GM21367 (cell line): ENCODE data around the gene CLEC16A.

Experiments used
- ATAC-seq: cut with Tn5 transposase; IDR thresholded peaks from one replicate; pipeline ENCODE4 v1.9.1; 2021; ENCODE audit not compliant: unreplicated experiment

The CLEC16A gene

DNA sequence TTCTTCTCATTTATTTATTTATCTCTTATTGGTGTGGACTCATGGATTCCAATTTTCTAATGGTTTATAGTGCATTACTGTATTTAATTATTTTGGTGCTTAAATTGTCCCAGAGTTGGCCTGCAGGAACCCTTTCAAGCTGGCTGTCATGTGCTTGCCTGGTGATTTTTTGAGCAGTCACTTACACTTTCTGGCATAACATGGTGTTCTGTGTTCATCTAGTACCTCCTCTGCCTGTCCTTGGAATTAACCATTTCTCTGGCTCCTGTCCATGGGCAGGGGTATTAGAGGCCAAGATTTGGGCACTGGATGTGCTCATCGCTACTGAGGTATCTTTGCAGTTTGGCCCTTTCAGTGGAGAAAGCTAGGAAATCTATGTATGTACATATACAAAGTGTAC, 67.0 kb downstream of the CLEC16A start:
- ATAC-seq = no peak

DNA sequence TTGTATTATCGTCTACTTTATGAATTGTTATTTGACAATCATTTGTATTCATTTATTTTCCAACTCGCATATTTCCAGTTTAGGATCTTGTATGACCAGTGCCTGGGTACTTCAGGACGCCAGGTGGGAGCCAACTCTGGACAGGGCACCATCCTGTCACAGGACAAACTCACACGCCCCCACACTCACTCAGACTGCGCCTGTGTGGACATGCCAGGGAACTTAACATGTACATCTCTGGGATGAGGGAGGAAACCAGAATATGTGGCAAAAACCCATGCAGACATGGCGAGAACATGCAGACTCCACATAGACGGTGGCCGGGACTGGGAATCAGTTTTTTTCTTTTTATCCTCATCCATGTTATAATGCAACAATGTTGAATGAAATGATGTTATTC, 68.5 kb downstream of the CLEC16A start:
- no peak for ATAC-seq

DNA sequence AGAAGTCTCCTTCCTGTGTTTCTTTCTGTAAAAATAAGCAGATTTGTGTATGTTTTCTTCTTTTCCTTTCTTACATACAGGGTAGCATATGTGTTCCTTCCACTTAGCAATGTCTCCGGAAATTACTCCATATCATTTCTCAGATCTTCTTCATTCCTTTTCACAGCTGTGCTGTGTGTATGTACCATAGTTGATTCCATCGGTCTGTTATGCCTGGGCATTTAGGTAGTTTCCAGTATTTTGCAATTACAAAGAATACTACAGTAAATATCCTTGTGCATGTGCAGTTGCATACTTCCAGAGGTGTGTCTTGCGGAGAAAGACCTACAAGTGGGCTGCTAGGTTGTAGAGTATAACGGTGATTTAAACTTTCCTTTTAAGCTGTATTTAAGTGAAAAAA, 69.8 kb downstream of the CLEC16A start:
- no peak for ATAC-seq

DNA sequence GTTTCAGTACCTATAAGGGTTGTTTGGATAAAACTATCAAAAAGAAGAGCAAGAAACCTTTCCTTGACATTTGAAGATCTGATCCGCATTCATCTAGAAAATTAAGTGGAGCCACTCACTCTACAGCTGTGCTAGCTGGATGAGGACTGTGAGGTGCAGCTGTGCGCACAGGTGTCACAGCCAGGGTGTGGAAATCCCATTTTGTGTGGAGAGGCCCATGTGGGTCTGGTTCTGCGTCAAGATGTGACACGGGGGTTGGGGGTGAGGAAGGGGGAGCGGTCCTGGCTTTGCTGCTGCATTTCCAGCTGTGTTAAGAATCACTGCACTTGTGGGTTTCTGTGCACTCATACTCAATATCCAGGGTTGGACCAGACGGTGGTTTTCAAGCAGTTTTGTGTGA, 70.7 kb downstream of the CLEC16A start:
- ATAC-seq = no peak

DNA sequence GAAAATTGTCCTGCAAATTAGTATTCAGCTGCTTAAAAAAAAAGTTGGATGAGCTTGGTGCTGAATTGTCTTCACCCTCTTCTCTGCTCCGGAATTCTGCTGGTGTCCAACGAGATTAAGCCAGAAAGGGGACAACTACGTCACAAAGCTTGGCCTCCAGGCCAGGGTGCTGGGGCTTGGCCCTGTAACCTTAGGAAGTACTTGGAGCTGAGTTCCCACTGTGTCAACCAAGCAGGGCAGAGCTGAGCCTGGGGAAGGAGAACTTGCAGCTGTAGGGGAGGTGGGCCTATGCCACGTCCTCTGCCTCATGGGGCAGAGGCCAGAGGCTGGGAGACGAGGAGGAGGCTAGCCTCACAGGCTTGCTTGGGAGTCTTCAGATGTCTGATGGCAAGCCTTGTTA, 71.2 kb downstream of the CLEC16A start:
- no peak for ATAC-seq

DNA sequence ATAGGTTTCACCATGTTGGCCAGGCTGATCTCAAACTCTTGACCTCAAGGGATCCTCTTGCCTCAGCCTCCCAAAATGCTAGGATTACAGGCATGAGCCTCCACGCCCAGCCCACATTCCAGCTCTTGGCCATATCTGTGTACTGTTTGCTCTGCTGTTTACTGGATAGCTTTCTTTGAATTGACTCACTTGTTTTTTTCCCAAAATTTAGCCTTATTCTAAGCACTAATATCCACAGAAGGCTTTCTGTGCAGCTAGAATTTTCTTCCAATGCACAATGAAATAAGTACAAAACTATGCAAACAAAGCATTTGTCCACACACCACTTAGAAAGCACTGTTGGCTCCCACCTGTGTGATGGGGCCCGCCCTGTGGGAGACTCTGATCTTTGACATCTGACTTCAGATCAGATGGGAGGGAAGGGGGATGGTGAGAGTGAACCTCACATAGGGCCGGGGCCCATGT, 72.2 kb downstream of the CLEC16A start:
- ATAC-seq = no peak

DNA sequence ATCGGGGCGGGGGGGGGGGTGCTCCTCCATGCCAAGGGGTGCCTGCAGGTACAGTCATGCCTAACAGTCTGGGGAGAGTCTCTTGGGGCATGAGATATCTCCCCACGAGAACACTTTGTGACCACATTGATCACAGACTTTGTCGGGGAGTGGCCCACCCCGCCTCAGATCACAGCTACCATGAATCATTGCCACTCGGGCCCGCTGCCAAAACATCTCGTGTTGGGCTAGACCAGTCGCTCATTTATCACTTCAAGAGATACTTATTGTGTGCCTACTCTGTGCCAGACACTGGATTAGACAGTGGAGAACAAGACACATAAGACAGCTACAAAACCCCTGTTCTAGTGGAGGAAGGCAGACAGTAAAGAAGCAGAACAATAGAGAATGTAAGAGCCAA, 72.6 kb downstream of the CLEC16A start:
- ATAC-seq = no peak

DNA sequence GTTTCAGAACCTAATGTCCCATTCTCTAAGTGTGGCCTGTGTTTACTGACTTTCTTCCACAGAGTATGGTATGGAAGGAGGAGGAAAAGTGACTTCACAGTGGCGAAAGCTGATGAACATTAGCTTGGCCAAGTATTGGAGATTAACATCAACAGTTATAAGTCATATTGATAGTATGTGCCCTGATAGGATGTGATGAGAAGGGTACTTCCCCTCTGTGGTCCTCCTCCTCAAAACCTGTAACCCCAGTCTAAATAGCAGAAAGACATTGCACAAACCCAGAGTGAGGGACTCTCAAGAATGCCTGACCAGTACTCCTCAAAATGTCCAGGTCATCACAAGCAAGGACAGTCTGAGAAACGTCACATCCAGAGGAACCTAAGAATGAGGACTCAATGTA, 73.1 kb downstream of the CLEC16A start:
- no peak for ATAC-seq

DNA sequence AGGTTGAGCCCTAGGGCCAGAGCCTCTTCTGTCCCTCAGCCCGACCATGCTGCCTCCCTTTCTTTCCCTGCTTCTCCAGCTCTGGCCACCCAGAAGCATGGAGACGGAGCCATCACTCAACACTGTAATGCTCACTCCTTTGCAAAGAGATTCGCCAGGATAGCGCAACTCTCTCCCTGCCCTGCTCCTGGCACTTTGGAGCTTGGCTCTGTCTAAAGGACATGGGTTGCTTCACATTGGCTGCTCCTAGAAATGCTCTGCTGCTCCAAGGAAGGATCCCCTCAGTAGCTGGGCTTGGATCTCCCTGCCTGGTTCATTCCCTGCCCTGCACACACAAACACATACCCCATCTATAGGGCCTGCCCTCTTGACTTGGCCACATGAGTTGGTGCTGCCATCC, 76.0 kb downstream of the CLEC16A start:
- no peak for ATAC-seq

DNA sequence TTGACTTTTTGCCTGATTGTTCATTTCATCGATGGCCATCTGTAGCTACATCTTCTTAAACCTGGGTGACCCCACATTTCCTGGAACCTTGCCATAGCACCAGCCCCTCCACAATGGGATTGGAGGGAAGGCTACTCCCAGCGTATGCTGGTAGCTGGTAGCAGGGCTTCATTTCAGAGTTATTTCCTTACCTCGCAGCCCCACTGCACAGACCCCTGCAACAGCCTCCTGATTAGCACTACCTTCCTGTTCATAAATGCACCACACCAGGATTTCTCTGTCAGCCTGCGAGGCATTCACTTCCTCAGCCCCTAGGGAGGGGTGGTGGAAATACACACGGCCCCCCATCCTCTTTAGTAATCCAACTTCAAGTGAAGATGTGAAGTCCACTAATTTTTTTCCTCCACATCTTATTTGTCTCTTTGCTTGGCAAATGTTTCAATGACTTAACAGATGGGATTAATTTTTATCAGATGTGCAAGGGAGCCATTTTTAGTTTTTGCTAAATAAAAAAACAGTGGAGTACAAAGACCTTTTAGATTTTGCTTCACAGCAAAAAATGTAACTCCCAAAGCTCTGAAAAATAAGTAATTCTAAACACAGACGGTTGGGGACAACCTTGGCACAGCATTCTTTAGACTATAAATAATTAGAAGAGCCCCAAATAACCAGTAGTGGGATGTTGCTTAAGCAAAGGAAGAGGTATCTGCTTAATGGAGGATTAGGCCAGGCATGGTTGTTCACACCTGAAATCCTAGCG, 76.6 kb downstream of the CLEC16A start:
- ATAC-seq = no peak

DNA sequence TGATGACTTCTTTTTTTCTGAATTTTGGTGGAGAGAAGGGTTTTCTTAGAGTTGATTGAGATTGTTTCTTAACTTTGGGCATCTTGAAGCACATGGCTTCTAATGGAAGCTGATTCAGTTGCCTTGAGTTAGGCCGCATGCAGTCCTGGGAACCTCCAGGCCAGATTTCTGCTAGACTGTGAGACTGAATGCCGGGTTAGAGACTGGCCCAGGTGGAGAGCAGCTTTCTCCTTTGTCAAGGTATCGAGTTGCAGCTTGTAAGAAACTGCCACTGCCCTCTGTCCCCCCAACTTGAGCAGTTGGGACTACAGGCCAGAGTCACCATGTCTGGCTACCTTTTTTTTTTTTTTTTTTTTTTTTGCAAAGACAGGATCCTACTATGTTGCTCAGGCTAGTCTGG, 77.6 kb downstream of the CLEC16A start:
- ATAC-seq = no peak

DNA sequence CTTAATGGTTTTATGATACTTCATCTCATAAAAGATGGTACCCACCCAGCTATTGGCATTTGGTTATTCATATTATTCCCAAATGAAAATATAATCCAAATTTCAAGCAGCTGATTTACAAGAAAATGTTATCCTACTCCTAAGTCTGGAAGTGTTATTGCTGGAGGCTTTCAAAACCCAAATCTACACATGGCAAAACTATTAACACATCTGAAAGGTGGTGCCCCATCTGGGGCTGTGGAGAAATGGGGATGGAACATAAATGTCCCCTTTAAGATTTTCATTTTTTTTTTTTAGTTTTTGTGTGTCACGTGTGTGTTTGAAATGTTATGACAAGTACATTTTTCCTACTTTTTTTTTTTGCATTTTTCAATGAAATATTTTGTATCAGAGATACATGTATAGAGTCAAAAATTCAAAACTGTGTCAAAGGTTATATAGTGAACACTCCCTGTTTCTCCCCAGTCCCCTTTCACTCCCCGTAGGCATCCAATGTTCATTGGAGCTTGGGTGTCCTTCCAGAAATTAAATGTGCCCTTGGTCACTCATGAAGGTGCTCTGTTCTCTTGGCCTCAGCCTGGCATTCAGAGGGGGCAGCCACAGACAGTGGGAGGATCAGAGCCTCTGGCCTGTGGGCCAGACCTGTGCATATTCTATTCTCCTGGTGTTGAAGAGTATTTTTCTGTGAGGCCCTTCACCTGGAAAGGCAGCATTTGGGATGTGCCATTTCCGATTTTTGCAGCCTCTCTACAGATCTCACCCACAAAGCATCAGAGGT, 79.1 kb downstream of the CLEC16A start:
- ATAC-seq = no peak

DNA sequence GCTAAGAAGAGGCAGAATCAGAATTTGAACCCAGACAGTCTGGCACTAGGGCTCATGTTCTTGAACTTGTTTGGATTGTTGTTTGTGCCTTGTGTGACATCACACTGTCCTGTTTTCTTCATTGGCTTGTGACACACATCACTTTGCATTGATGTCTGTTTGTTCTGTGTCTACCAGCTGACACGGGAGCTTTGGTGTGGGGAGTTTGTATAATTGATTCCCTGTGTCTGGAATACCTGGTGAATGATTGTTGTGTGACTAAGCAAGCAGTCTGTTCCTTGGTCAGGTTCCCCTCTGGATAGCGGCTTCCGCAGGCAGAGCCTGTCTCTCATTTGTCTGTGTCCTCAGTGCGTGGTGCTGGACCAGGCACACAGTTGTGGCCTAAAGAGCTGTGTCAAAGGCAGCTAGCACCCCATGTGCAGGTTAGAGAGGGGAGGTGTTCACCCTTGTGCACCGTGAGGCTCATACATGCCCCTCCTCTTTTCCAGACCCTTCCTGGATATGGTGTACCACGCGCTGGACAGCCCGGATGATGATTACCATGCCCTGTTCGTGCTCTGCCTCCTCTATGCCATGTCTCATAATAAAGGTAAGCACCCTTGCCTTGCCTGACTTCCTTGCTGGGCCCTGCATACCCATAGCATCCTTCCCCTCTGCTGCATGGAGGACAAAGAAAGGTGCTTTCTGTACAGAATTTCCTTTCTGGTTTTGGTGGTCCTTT, 80.1 kb downstream of the CLEC16A start:
- ATAC-seq = no peak

DNA sequence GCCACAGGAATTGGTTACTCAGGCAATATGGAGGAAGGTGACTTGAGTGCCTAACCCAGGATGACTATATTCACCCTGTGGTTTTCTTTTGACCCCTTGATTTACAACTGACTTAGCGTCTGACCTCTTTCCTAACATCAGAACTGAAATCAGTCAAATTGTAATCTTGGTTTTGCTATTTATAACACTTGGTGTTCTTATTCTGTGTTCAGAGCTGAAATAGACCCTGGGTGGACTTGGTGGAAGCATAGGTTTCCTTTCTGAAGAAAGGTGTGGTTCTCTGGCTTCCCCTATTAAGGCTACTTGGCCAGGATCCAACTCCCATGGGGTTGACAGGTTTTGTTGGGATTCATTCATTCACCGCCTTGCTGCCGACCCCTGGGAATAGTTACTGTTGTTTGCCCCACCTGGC, 80.8 kb downstream of the CLEC16A start:
- no peak for ATAC-seq

DNA sequence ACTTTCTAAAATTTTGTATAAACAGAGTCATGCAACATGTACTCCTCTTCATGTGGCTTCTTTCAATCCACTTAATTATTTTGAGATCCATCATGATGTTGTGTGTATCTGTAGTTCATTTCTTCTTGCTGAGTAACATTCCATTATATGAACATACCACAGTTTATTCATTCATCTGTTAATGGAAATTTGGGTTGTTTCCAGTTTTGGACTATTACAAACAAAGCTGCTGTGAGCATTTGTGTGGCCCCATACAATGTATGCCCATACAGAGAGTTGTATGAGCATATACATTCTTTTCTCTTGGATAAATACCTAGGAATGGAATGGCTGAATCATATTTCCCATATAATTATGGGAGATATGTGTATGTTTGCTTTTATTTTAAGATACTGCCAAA, 85.6 kb downstream of the CLEC16A start:
- ATAC-seq = no peak

DNA sequence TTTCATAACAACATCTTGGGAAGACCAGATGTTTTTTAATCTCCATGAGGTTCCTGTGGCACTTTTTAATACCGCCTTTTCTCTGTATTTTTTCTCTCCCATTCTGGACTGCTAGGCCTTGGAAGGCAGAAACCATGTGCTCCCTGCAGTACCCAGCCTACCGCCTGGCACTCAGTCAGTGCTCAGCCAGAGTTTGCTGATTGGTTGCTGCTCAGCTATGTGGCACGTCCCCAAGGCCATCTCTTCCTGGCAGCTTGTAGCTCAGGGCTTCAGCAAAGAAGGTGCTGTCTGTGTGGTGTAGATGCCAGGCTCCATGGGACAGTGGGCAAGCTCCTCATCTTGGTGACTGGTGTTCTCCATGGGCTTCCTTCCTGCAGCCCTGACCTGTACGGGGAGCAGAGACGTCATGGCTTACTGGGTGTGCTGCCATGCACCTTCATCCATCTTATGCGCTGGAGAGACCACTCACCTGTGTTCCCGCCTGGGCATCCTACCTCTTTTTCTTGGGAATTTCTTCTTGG, 86.7 kb downstream of the CLEC16A start:
- no peak for ATAC-seq

DNA sequence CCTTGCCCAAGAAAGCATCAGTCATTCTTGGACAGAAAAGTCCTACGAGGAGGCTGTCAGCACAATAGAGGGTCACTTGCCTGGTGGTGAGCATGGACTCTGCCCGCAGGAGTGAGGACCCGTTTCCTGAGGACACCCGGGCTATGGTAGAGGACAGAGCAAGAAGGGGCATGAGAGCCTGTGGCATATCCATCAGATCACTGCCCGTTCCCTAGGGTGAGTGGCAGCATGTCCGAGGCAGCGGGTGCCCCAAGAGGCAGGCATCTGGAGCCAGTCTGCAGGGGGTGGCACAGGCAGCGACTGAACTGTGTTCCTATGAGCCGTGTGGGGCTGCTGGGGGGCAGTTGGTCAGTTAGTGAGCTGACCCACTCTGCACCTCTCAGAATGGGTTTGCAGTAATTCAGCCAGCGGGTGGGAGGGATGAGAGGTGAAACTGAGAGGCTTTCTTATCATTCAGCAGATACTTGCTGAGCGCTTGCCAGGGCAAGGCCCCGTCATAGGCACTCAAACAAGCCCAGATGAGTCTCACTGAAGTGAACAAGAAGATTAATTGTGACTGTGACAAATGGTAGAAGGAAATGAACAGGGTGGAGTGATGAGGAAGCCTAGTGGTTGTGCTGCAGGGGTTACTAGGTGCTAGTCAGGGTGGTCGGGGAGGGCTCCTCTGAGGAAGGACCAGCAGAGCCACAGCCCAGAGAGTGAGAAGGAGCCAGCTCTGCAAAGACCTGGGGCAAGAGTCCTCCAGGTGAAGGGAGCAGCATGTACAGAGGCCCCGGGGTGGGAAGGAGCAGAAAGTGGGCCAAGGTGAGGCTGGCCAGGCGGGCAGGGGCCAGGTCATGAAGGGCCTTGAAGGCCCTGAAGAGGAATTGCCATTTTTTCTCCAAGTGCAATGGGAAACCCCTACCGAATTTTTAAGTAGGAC, 87.9 kb downstream of the CLEC16A start:
- no peak for ATAC-seq

DNA sequence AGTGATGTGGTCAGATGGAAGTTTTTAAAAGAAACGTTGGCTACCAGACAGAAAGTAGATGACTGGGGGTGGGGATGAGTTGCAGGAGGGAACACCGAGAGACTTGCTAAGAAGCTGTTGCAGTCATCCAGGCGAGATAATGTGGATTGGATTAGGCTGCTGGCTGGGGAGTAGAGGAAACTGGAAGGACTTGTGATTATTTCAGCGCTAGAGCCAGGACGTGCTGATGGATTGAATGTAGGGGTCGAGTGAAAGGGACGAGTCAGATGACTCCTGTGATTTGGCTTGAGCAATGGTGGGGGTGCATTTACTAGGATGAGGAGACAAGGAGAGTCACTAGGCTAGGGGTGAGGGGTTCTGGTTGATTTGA, 88.5 kb downstream of the CLEC16A start:
- no peak for ATAC-seq

DNA sequence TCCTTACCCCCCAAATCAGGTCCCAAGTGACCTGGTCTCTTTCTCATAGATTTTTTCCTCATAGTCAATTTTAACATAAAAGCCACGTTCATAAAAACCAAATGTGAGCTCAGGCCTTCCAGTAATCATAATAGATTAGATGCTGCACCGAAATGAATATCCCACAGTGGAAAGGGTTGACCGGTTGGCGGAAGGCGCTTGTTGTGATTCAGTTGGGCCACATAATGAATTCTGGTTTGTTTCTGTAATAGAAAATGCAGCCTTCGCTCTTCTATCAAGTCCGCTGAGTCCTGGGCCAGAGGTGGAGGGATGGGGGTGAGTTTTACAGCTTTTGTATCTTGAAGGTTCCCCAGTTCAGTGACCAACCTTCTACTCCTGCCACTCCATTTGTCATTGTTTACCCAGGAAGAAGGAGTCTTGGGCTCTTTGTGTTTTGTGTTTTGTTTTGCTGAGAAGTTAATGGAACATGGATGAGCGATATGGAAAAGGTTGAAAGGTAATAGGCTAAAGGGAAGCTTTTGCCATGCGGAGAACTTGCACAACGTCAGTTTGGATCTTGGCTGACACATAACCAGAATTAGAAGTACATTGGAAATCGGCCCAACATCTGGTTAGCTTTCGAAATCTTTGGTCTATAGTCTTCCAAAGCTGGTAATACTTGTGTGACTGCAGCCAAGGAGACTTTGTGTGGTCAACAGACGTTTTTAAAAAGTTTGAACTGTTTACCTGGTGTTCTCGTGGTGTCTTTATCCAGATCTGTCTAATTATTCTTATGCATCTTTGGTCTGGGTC, 89.5 kb downstream of the CLEC16A start:
- no peak for ATAC-seq

DNA sequence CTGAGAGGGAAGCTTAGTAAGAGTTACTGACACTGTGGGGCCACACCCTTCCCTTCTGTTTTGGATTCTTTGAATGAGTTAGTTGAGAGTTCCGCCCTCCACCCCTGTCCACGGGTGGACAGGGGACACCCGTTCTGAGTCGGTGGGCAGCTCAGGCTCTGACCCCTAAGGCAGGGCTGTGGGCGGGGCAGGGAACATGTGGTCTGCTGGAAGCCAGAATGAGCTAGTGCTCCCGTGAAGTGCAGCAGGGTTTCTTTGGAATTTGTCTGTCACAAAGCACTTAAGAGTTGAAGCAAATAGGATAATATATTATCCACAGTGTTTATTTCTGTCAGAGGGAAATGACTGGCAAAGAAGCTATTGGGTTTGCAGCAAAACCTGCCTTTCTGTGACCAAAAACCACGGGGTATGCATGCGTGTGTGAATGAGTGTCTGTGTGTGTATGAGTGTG, 90.1 kb downstream of the CLEC16A start:
- no peak for ATAC-seq
